Ascending aorta (tissue), 2 donors: ENCODE data around the gene VWA1. TPM values are rescaled to one million over a fixed set of nuclear protein-coding genes. Genes with fewer than 3 reads are reported as not detected.
"Not testable (repeated sequence)": the region's sequence is repeated elsewhere in the genome, so short reads cannot be mapped to it uniquely, and the experiment has no call there.

ENCODE experiments used
- DNase-seq, 2 donors: peaks; one replicate each; pipeline ENCODE4 v3.0.0-alpha.2; 2019; ENCODE audit warnings: low spot score in 2 of 2
- H3K27ac ChIP-seq, 2 donors: fragments of 200-600 bp; sonication (generic); one replicate each; pipeline ENCODE4 v1.5.1; 2016 to 2017; ENCODE audit warnings: mild to moderate bottlenecking in 1 of 2
- H3K27me3 ChIP-seq: fragments of 200-600 bp; sonication (generic); one replicate; pipeline ENCODE4 v1.5.1; 2017
- H3K36me3 ChIP-seq, 2 donors: fragments of 200-600 bp; sonication (generic); one replicate each; pipeline ENCODE4 v1.5.1; 2016
- H3K4me1 ChIP-seq, 2 donors: fragments of 200-600 bp; sonication (generic); one replicate each; pipeline ENCODE4 v1.5.1; 2016 to 2017; ENCODE audit warnings: mild to moderate bottlenecking in 1 of 2
- H3K4me3 ChIP-seq, 2 donors: fragments of 200-600 bp; sonication (generic); one replicate each; pipeline ENCODE4 v1.5.1; 2016 to 2017; ENCODE audit warnings: mild to moderate bottlenecking in 1 of 2
- H3K9me3 ChIP-seq, 2 donors: fragments of 200-600 bp; sonication (generic); one replicate each; pipeline ENCODE4 v1.5.1; 2016
- intact Hi-C: fragments of 100-400 bp; cut with DNase I; formaldehyde crosslinking; loops from one replicate; pipeline ENCODE4 v1.15.1; 2023
- total RNA-seq: library from RNA; depleted of rRNA; stranded (reverse); fragments of >200 nt; gene quantifications from one replicate; pipeline ENCODE4 v1.1.0, GENCODE V29; 2016
- TF ChIP-seq, protein P1 (sequence below), 3 experiments: fragments of 200-600 bp in 2 of 3; fragments of 450-650 bp in 1 of 3; sonication (generic) in 2 of 3; IDR thresholded peaks; one replicate each; pipeline ENCODE4 v1.5.1; 2016 to 2019; ENCODE audit warnings: antibody characterized with exemption in 3 of 3, mild to moderate bottlenecking in 1 of 3, moderate library complexity in 1 of 3

The VWA1 gene
- total RNA-seq, 1 donor from 2014 or later: 79.0 TPM

DNA sequence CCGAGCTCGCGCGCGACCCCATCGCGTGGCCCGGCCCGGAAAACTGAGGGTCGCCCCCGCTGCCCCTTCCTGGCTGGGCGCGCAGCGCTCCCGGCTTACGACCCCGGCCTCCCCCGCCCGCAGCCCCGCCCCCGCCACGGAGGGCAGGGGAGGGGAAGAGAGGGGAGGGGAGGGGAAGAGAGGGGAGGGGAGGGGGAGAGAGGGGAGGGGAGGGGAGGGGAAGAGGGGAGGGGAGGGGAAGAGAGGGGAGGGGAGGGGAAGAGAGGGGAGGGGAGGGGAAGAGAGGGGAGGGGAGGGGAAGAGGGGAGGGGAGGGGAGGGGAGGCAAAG is 7.7 kb upstream of the VWA1 start:
- no peak overlapping the region for H3K27ac ChIP-seq
- H3K36me3 ChIP-seq: no peaks in the 10 kb centered on the region
- peak overlapping the region; percentile 38 to 55 for H3K4me3 ChIP-seq
- no peak for DNase-seq
- no peaks in the 10 kb centered on the region for H3K27me3 ChIP-seq
- intact Hi-C loops: no loop called here
- H3K9me3 ChIP-seq: no peaks in the 10 kb centered on the region
- peaks cover 6 to 11% of the 10 kb centered on the region in 2 donors for H3K4me1 ChIP-seq
- TF ChIP-seq, protein P1, sequence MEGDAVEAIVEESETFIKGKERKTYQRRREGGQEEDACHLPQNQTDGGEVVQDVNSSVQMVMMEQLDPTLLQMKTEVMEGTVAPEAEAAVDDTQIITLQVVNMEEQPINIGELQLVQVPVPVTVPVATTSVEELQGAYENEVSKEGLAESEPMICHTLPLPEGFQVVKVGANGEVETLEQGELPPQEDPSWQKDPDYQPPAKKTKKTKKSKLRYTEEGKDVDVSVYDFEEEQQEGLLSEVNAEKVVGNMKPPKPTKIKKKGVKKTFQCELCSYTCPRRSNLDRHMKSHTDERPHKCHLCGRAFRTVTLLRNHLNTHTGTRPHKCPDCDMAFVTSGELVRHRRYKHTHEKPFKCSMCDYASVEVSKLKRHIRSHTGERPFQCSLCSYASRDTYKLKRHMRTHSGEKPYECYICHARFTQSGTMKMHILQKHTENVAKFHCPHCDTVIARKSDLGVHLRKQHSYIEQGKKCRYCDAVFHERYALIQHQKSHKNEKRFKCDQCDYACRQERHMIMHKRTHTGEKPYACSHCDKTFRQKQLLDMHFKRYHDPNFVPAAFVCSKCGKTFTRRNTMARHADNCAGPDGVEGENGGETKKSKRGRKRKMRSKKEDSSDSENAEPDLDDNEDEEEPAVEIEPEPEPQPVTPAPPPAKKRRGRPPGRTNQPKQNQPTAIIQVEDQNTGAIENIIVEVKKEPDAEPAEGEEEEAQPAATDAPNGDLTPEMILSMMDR (IDR thresholded peaks at IDR 0.05): no peak

DNA sequence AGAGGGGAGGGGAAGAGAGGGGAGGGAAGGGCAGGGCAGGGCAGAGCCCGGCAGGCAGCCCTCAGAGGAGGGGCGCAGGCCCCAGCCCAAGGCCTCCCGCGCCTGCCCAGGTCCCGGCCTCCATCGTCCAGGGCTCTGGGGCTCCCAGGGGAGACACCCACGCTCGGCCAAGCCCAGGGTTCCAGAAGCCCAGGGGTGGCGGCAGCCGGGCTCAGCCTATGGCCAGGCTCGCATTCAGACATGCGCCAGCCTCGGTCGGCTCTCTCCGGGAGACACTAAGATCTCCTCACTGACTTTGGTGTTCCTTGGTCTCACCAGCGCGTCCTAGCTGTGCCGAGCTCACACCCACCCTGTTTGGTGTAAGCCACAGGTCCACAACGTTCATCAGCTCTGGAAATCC is 7.3 kb upstream of the VWA1 start:
- Histone ChIP-seq H3K4me3 (no peak overlapping the region), H3K36me3 (no peaks in the 10 kb centered on the region), H3K27me3 (no peaks in the 10 kb centered on the region), H3K27ac (no peak overlapping the region), H3K4me1 (peaks cover 6 to 11% of the 10 kb centered on the region in 2 donors), H3K9me3 (no peaks in the 10 kb centered on the region)
- TF ChIP-seq, protein P1 (IDR thresholded peaks at IDR 0.05): no peak
- DNase-seq: no peak
- intact Hi-C loops: no loop called here

DNA sequence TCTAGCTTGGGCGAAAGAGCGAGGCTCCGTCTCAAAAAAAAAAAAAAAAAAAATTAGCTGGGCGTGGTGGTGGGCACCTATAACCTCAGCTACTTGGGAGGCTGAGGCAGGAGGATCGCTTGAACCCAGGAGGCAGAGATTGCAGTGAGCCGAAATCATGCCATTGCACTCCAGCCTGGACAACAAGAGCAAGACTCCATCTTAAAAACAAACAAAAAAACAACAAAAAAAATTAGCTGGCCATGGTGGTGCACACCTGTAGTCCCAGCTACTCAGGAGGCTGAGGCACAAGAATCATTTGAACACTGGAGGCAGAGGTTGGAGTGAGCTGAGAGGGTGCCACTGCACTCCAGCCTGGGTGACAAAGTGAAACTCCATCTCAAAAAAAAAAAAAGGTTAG is 6.5 kb upstream of the VWA1 start:
- H3K27me3 ChIP-seq, H3K36me3 ChIP-seq, DNase-seq, H3K4me3 ChIP-seq, H3K9me3 ChIP-seq, H3K27ac ChIP-seq, intact Hi-C loops: not testable (repeated sequence)
- H3K4me1 ChIP-seq: peaks cover 6 to 12% of the 10 kb centered on the region in 2 donors

DNA sequence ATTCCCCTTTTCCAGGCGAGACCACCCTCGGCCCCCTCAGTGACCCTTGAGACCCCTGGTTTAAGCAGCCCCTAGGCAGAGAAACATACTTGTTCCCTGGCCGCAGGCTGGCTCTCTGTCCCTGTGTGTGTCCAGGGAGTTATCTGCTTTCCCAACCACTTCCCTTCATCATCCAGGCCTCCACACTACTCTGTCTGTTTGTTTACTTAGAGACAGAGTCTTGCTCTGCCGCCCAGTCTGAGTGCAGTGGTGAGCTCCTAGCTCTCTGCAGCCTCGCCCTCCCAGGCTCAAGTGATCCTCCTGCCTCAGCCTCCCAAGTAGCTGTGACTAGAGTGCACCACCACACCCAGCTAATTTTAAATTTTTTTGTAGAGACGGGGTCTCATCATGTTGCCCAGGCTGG is 5.8 kb upstream of the VWA1 start:
- Histone ChIP-seq H3K27ac (peak overlapping the region; percentile 81 to 82), H3K36me3 (no peaks in the 10 kb centered on the region), H3K4me1 (peaks cover 11 to 19% of the 10 kb centered on the region in 2 donors), H3K9me3 (no peaks in the 10 kb centered on the region), H3K4me3 (no peak overlapping the region), H3K27me3 (no peaks in the 10 kb centered on the region)
- DNase-seq: no peak
- intact Hi-C loops: no loop called here
- TF ChIP-seq, protein P1 (IDR thresholded peaks at IDR 0.05): no peak

DNA sequence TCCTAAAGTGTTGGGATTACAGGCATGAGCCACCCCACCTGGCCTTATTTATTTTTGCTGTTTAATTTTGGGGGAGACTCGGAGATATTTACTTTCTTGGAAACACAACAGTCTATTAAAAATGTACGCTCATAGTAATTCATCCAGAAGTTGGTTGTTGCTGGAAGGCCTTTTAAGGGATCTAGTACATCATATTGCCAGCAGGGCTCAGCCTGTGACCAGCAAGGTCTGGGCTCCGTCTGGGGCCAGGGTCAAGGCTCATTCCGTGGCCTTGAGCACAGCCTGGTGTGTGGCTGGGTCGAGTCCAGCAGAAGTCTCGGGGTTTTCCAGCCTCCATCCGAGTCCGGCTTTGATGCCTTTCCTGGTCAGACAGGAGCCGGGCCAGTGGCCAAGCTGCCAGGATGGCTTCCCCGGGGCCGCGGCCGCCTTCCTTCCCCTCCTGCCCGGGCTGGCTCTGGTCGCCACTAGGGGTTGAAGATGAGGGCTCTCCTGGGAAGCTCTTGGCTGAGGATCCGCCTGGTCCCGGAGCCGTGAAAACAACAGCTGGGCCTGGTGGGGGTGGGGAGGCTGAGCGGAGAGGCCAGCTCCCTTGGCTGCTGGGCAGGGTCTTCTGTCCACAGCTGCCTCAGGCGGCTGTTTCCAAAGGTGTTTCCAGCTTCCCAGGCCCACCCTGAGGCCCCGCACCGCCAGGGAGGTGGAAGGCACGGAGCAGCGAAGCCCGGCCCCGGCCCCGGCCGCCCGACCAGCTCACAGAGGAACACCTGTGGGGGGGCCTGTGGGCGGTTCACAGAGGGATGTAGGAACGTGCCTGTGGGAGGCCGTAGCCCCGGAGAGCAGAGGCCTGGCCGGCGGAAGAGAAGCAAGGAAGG is 5.1 kb upstream of the VWA1 start:
- H3K27ac ChIP-seq: peak overlapping the region; percentile 81 to 82
- TF ChIP-seq, protein P1 (IDR thresholded peaks at IDR 0.05): peak in 1 of 3 experiments; percentile 15
- H3K9me3 ChIP-seq: no peaks in the 10 kb centered on the region
- H3K36me3 ChIP-seq: no peaks in the 10 kb centered on the region
- H3K27me3 ChIP-seq: no peaks in the 10 kb centered on the region
- peaks cover 11 to 24% of the 10 kb centered on the region in 2 donors for H3K4me1 ChIP-seq
- DNase-seq: peak in 1 of 2 donors; percentile 75
- no peak overlapping the region for H3K4me3 ChIP-seq
- intact Hi-C loops: no loop called here

DNA sequence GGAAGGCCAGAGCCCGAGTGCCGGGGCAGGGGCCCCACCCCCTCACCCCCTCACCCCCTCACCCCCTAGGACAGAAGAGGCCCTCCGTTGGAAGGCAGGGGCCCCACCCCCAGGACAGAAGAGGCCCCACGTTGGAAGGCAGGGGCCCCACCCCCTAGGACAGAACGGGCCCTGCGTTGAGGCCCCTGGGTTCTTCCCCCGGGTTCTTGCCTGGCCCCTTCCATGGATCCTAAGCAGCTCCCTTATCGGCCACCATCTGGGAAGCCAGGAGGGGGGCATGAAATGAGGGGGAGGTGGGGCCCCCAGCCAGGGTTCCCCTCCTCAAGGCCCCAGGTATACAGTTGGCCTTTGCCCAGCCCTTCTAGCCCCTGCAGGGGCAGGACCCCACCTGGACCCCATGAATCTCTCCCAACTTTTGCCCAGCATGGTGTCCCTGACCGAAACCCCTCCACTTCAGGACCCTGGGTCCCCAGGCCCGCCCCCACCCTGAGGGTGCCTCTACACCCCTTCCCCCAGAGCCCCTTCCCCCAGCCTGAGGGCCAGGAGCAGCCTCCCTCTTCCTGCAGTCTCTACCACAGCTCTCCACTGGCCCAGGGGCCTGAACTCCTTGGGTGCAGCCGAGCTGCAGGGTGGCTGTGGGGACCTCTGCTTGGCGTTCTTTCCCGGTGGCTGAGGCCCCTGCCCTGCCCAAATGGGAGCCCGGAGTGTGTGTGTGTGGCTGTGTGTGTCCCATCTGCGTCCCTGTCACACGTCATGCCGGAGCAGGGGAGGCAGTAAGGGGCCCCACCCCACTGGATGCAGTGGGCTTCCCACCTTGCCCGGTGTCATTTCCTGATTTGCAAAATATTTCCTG is 4.3 kb upstream of the VWA1 start:
- Histone ChIP-seq H3K4me1 (peaks cover 16 to 28% of the 10 kb centered on the region in 2 donors), H3K27me3 (peaks cover 3% of the 10 kb centered on the region), H3K36me3 (no peaks in the 10 kb centered on the region), H3K4me3 (no peak overlapping the region), H3K9me3 (no peaks in the 10 kb centered on the region), H3K27ac (peak overlapping the region; percentile 81 to 82)
- intact Hi-C loops: no loop called here
- no peak for DNase-seq
- TF ChIP-seq, protein P1 (IDR thresholded peaks at IDR 0.05): no peak
